GM12891 (cell line): ENCODE measurements around the gene DEDD2.

Experiments used
- DNase-seq: peaks from one replicate; pipeline ENCODE4 v3.0.0; 2011; ENCODE audit warnings: low spot score; ENCODE audit not compliant: insufficient read length
- FAIRE-seq: peaks from 2 replicates; lab custom pipeline; 2011; peaks lifted over from hg19 to GRCh38; lab: Jason Lieb, UNC
- PAX5 ChIP-seq: IDR thresholded peaks from 2 replicates; pipeline ENCODE4 v1.6.1; 2011; ENCODE audit warnings: low read length, moderate library complexity, mild to moderate bottlenecking; ENCODE audit not compliant: insufficient read depth, severe bottlenecking
- POLR2A ChIP-seq: IDR thresholded peaks from 2 replicates; pipeline ENCODE4 v1.6.1; 2011; ENCODE audit warnings: low read depth, low read length, control low read depth
- POLR2AphosphoS5 ChIP-seq: IDR thresholded peaks from 2 replicates; pipeline ENCODE4 v1.6.1; 2011; ENCODE audit warnings: low read depth, low read length, control low read depth
- POU2F2 ChIP-seq: IDR thresholded peaks from 2 replicates; pipeline ENCODE4 v1.6.1; 2011; ENCODE audit warnings: low read depth, mild to moderate bottlenecking, control low read depth, low read length, moderate library complexity
- SPI1 ChIP-seq: IDR thresholded peaks from 2 replicates; pipeline ENCODE4 v1.6.1; 2011; ENCODE audit warnings: low read depth, low read length, control low read depth
- TAF1 ChIP-seq: IDR thresholded peaks from 2 replicates; pipeline ENCODE4 v1.6.1; 2011; ENCODE audit warnings: low read depth, low read length, control low read depth

The DEDD2 gene

GRCh38 chr19:42200116-42200715 is 17.3 kb downstream of the DEDD2 start:
- TF ChIP-seq POU2F2 (no peak), POLR2AphosphoS5 (no peak), POLR2A (no peak), SPI1 (no peak), PAX5 (no peak), TAF1 (no peak)
- FAIRE-seq (no peak), DNase-seq (no peak)

DNA sequence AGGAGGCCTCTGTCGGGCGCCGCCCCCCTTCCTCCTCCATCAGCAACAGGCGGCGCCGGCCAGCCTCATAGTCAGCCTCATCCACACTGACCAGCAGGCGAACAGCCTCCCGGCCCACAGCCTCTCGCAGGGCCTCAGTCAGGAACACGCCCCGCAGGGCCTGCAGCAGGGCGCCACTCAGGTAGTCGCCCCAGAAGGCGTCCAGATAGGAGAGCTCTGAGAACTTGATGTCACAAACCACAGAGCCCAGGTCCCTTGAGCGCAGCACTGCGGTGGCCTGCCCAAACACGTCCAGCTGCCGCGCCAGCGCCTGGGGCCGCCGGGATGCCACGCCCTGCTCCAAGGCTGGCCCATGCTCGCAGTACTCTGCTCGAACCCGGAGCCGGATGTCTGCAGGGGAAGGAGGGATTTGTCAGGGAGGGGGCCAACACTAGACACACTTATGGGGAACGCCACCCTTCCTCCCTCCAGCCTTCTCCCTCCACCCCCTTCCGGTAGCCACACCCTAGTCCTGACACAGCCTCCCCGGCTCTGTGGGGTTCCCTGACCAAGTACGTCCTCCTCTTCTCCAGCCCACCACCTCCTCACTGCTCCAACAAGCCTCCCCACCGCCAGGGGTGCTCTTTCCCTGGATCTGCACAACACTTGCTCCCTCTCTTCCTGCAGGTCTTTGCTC is 17.9 kb downstream of the DEDD2 start:
- FAIRE-seq (peak; percentile 96), DNase-seq (peak; percentile 76)
- no peak for TF ChIP-seq POU2F2
- no peak for TF ChIP-seq POLR2AphosphoS5
- no peak for TF ChIP-seq TAF1
- TF ChIP-seq SPI1 = no peak
- no peak for TF ChIP-seq POLR2A
- no peak for TF ChIP-seq PAX5

GRCh38 chr19:42198676-42199439 is 18.6 kb downstream of the DEDD2 start:
- FAIRE-seq (no peak), DNase-seq (peak; percentile 84)
- no peak for TF ChIP-seq POLR2AphosphoS5
- TF ChIP-seq TAF1 = 0 out of 2 replicates have a peak, but pooled peaks have one; percentile 8
- TF ChIP-seq POLR2A = peak; percentile 58; the same call in 1 of the 2 replicates
- no peak for TF ChIP-seq PAX5
- TF ChIP-seq POU2F2 = peak; percentile 50; the same call in 1 of the 2 replicates
- no peak for TF ChIP-seq SPI1

GRCh38 chr19:42197375-42197817 is 20.1 kb downstream of the DEDD2 start:
- TF ChIP-seq TAF1 (no peak), SPI1 (no peak), POLR2AphosphoS5 (no peak), PAX5 (no peak), POU2F2 (no peak), POLR2A (no peak)
- FAIRE-seq (no peak), DNase-seq (no peak)

- no peak for TF ChIP-seq POU2F2
- no peak for TF ChIP-seq TAF1
- TF ChIP-seq SPI1 = no peak
- TF ChIP-seq PAX5 = no peak
- TF ChIP-seq POLR2AphosphoS5 = no peak
- no peak for TF ChIP-seq POLR2A
- no peak for DNase-seq
- FAIRE-seq = no peak
Observed at GRCh38 chr19:42196011-42197001, 21.2 kb downstream of the DEDD2 start.

GRCh38 chr19:42193706-42194105 is 23.8 kb downstream of the DEDD2 start:
- no peak for DNase-seq
- FAIRE-seq = no peak
- TF ChIP-seq PAX5 (no peak), POLR2A (no peak), POLR2AphosphoS5 (no peak), POU2F2 (no peak), TAF1 (no peak), SPI1 (no peak)

- no peak for TF ChIP-seq POU2F2
- no peak for TF ChIP-seq POLR2A
- no peak for TF ChIP-seq PAX5
- no peak for TF ChIP-seq POLR2AphosphoS5
- no peak for TF ChIP-seq SPI1
- TF ChIP-seq TAF1 = no peak
- FAIRE-seq (no peak), DNase-seq (no peak)
Observed at GRCh38 chr19:42193294-42193693, 24.2 kb downstream of the DEDD2 start.

DNA sequence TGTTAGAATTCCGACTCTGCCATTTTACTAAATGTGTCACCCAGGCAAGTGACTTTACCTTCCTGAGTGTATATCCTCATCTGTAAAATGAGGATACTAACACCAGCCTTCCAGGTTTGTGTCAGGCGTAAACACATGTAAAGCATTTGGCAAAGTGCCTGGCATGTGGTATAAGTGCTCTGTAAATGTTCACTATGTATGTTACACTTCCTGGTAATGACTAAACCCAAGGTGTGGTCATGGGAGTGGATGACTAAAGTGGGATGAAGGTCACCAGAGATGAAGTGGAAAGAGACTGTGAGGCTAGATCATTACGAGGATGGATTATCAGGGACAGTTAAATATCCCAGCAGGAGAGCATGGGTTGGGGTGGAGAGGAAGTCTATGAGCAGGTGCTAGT is 25.6 kb downstream of the DEDD2 start:
- FAIRE-seq (no peak), DNase-seq (no peak)
- TF ChIP-seq SPI1 (no peak), POLR2AphosphoS5 (no peak), TAF1 (no peak), PAX5 (no peak), POLR2A (no peak), POU2F2 (no peak)

- no peak for FAIRE-seq
- no peak for DNase-seq
Observed at GRCh38 chr19:42191330-42191729, 26.1 kb downstream of the DEDD2 start.

More at GRCh38 chr19:42191330-42191729, 26.1 kb downstream of the DEDD2 start:
- TF ChIP-seq POLR2AphosphoS5 (no peak), POU2F2 (no peak), TAF1 (no peak), POLR2A (no peak), PAX5 (no peak), SPI1 (no peak)
